HG03196 (cell line): Measurements from ENCODE around the gene PPP1R2.
"Not testable (repeated sequence)": the region's sequence is repeated elsewhere in the genome, so short reads cannot be mapped to it uniquely, and the experiment has no call there.

ENCODE experiments used
- ATAC-seq: cut with Tn5 transposase; IDR thresholded peaks from one replicate; pipeline ENCODE4 v1.9.1; 2021; ENCODE audit not compliant: unreplicated experiment

Gene PPP1R2

DNA sequence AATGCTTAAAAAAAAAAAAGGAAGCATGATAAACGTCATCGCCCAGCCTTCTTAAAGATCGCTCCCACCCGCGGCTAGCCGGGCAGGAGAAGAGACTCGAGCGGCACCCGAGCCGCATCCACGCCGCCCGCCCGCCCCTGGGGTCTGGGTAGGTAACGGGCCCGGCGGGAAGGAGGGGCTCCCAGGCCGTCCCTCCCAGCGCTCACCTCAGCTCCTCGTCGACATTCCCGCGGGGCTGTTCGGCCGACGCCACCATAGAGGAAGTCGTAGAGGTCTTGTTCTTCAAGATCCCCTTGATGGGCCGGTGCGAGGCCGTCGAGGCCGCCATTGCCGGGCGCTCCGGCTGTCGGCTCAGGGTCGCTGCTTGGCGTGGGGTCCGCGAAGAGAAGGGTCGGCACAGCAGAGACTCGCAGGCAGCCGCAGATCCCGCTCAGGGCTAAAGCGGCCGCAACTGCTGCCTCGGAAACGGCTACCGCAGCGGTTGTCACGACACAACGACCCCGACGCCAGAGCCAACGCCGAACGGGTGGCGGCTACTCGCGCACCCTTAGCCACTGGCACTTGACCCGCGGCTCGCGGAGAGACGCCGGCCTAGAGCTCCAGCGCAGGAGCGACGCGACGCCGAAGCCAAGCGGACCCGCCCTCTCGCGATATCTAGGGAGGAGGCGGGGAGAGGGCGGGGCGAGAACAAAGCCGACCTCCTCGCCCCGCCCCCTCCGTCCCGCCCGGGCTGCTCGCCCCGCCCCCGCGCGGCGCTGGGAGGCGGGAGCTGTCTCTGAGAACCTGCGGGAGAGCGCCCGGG, at the start of gene PPP1R2:
PPP1R2 (minus strand) TSS at position 628 of the 802 bp plus-strand sequence; CDS start at position 328, 300 bp downstream.
- ATAC-seq: peak; percentile 75

- no peak for ATAC-seq
Observed at GRCh38 chr3:195591852-195592251, 48.7 kb upstream of the PPP1R2 start.

DNA sequence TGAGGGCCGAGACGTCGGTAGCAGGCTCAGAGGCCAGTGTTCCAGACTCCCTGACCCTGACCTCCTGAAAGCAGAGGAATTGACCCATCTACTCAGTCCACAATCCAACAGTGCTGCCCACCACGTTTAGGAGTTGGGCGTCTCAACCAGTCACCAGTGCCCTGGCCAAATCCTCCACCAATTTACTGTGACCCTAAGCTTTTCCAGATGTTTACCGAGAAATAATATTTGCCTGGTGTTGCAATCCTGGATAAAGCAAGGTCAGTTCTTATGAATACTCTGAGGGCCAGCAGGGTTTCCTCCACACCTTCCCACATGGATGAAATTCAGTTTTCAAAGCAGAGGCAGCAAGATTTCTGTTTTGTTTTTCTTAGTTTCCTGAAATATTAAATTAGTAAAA, 48.1 kb upstream of the PPP1R2 start:
- no peak for ATAC-seq

- not testable (repeated sequence) for ATAC-seq
Observed at GRCh38 chr3:195590381-195590780, 47.3 kb upstream of the PPP1R2 start.

DNA sequence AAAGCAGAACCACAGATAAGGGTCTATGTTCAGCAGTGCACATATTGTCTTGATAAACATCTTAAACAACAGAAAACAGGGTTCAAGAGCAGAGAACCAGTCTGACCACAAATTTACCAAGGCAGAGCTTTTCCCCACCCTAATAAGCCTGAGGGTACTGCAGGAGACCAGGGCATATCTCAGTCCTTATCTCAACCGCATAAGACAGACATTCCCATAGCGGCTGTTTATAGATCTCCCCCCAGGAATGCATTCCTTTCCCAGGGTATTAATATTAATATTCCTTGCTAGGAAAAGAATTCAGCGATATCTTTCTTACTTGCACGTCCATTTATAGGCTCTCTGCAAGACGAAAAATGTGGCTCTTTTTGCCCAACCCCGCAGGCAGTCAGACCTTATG, 46.7 kb upstream of the PPP1R2 start:
- ATAC-seq: not testable (repeated sequence)

- ATAC-seq: no peak
Observed at GRCh38 chr3:195587824-195588223, 44.7 kb upstream of the PPP1R2 start.

- no peak for ATAC-seq
Observed at GRCh38 chr3:195587406-195587805, 44.3 kb upstream of the PPP1R2 start.

DNA sequence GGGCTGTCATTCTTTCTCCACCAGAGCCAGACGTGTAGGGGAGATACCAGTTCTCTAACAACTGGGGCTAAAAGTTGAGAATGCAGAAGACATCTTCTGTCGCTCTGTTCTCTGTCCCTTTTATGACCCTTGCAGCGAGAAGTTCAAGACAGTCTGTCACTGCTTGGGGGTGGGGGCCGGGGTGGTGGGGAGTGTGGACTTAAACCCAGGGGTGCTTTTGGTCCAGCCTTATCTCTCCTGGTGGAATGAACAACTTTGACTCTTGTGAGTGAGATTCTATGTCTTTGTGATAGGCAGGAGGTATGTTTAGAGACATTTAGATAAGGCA, 41.4 kb upstream of the PPP1R2 start:
- ATAC-seq: no peak

DNA sequence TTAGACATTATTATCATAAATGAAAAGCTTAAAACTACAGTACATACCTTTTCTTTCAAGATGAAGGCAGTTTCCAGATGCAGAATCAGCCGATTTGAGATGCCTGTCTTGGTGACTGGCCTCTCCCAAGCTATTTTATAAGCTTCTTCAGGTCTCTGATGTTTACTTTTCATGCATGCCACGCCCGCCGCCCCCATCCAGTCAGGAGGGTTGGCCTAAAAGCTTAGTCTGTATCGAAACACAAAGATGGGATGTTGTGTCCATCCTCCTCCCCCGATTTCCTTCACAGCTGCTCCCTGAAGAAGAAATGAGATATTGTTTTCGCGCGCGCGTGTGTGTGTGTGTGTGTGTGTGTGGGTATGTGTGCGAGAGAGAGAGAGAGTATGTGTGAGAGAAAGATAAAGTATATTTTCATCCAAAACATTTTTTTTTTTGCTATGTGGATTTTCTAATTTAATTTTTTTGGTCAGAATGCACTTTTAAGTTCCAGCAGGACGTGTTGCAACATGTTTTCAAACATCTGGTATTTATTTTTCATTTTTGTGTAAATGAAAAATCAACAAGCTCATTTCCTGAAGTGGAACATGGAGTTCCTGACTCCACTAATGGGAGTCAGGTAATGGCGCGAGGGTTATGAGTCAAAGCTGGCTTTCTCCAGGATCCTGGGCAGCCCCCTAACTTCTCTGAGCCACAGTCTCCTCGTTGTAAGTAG, 40.9 kb upstream of the PPP1R2 start, which contains the start of gene APOD:
APOD (minus strand) TSS at position 110 of the 712 bp plus-strand sequence. CDS start 4,479 bp downstream, outside the sequence.
- no peak for ATAC-seq

- ATAC-seq: no peak
Observed at GRCh38 chr3:195582947-195583346, 39.8 kb upstream of the PPP1R2 start.

DNA sequence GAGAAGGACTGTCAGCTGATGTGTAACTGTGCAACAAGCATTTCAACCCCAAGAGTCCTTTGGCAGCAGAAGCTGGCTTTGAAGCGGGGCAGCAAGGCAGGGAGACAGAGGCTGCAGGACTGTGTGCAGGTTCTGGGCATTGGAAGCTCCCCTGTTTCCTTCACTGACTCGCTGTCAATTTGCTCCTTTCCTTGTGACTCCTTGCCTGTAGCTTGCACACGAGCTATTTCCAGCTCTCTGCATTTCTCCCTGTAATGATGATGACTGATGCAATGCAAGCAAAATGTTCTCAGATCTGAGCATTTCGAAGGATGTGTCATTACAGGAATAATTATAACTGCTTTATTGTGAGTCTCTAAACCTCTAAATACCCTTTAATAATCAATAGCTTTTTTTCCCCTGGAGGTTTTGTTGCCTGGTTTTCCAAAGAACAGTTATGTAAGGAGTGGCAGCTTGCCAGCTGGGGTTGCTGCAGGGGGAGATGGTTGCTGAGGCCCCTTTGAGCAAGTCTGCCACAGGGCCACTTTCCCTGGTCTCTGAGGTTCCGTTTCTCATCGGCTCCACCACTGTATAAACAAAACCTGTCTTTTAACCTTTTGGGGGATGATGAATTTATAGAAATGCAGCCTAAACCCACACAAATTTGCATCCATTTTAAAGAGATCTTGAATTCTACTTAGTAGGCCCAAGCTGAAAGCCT, 37.8 kb upstream of the PPP1R2 start:
- ATAC-seq: no peak

DNA sequence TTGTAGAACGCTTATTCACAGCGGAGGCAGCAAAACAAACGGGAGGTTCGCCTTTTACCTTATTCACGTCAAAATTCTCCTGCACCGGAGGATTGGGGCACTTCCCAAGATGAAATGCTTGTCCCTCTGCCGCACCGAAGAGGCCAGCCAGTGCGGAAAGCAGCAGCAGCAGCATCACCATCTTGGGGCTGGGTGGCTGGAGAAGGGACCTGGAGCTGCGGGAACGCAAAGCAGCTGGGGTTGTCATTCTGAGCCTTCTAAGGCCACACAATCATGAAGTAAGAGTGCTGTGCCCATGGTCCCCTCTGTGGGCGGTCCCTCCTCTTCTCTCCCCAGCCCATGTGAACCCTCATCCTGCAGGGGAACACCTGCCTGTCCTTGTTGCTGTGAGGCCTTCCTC, 36.2 kb upstream of the PPP1R2 start:
- ATAC-seq: no peak

GRCh38 chr3:195578565-195578964, 35.4 kb upstream of the PPP1R2 start:
- ATAC-seq: no peak

- ATAC-seq: no peak
Observed at GRCh38 chr3:195577645-195578177, 34.6 kb upstream of the PPP1R2 start.

DNA sequence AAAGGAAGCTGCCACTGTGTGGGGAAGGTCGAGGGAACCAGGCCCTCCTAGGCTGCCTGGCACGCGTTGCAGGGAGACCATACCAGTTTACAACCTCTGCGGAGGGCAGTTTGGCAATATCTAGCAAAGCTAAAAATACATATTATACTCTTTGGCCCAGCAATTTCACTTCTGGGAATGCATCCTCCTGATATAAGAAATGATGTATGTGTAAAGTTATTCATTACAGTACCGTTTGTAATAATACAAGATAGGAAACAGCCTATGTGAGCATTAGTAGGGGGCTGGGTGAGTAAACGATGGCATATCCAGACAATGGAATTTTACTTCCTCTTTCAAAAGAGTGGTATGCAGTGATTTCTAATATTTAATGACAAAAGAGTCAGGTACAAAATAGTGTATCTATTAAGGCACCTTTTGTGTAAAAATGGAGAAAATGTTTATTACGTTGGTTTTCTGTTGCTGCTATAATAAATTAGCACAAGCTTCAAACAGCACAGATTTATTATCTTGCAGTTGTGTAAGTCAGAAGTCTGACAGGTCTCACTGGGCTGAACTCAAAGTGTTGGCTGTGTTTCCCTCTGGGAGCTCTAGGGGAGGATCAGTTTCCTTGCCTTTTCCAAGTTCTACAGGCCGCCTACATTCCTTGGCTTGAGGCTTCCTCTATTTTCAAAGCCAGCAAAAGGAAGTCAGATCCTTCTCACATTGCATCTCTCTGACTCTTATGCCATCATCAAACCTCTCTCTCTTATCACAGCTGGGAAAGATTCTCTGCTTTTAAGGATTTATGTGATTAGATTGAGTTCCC, 31.6 kb upstream of the PPP1R2 start:
- no peak for ATAC-seq

DNA sequence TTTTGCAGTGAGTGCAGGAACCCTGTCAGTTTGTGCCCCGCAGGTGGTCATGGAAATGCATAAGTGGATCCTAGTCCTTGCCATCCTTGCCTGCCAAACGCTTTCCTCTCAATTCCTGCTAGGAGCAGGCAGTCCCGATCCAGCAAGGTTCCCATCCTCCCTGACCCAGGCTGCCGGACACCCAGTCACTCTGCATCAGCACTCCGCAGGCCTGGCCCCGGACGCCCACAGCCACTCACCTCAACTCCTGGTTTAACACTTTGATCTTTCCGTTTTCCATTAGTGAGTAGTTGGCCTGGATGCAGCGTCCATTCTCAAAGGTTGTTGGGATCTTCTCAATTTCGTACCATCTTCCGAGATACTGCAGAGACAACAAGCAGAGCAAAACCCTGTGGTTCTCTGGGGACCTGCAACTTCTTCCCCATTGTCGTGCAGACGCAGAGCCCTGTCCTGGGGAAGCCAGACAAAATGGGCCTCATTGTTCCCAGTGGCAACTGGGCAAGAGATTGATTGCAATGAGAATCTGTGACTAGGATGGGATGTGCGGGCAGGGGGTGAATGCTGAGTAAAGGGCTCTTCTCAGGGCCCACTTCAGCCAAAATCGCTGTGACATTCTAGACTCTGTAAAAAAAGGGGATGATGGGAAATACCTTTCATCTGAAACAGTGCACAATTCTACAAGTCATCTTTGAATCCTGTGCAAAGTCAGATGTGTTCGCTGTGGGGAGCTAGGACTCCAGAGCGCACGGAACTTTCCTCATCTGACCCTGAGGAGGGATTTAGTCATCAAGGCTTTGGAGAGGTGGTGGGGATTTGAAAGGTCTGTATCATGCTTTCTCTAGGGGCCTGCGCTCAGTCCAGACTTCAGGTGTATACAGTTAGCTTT, 30.7 kb upstream of the PPP1R2 start:
- ATAC-seq: no peak

- no peak for ATAC-seq
Observed at GRCh38 chr3:195571361-195571760, 28.2 kb upstream of the PPP1R2 start.

DNA sequence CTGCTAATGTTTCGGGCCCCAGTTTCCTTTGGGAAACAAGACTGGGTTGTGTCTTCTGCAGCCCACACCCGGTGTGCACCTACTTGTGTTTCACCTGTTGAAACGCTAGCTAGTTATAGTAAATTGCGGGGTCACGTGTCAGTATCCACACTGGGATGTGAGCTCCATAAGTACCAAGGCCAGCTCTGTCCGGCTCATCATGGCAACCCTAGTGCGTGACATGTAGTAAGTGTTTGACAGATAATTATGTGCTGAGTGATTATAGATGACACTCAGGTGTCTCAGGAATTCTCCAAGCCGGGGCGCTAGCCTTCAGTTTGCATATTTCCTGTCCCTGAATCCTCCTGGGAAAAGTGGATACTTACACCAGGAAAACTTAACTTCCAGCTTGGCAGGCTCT, 27.8 kb upstream of the PPP1R2 start:
- no peak for ATAC-seq

DNA sequence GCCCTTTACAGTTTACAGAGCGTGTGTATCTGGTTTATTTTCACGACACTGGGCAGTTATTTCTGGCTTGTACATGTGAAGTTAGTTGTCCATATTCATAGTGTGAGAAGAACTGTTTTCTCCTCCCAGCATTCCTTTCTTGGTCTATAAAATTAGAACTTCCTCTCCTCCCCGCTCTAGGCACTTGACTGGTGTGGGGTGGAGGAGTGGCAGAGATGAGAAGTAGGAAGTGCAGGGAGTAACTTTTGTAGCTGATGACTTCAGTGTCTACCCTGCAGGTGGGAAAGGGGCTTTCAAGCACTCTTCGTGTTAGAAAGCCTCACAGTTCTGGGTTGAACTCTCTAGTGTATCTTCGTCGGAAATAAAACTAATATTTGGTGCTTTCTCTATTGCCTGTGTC, 27.2 kb upstream of the PPP1R2 start:
- no peak for ATAC-seq

DNA sequence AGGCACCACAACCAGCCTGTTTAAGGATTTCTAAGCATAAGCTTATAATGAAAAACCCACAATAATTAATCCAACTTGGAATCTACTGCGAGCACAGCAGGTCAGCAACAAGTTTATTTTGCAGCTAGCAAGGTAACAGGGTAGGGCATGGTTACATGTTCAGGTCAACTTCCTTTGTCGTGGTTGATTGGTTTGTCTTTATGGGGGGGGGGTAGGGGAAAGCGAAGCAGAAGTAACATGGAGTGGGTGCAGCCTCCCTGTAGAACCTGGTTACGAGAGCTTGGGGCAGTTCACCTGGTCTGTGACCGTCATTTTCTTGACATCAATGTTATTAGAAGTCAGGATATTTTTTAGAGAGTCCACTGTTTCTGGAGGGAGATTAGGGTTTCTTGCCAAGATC, 25.5 kb upstream of the PPP1R2 start:
- ATAC-seq: no peak
